ENCODE data around the gene PRF1. TPM values are rescaled to one million over a fixed set of nuclear protein-coding genes. Genes with fewer than 3 reads are reported as not detected.
"Not testable (repeated sequence)": the region's sequence is repeated elsewhere in the genome, so short reads cannot be mapped to it uniquely, and the experiment has no call there.

PRF1 gene
- total RNA-seq, 1 donor from 2014 or later: 3.2 TPM

- intact Hi-C loops (cut with micrococcal nuclease): no loop called here
- ATAC-seq (no peak), DNase-seq (no peak)
Measured at GRCh38 chr10:70619271-70620019, 16.9 kb upstream of the PRF1 start.

- DNase-seq: no peak
- no peak for ATAC-seq
- intact Hi-C loops (cut with micrococcal nuclease): no loop called here
Measured at GRCh38 chr10:70618663-70619062, 16.1 kb upstream of the PRF1 start.

- intact Hi-C loops (cut with micrococcal nuclease): no loop called here
- peak; percentile 47 for DNase-seq
- ATAC-seq: peak; percentile 50
Measured at GRCh38 chr10:70617798-70618568, 15.4 kb upstream of the PRF1 start.

GRCh38 chr10:70616761-70617160 lies 14.2 kb upstream of the PRF1 start:
- intact Hi-C loops (cut with micrococcal nuclease): no loop called here
- DNase-seq: no peak
- ATAC-seq: no peak

GRCh38 chr10:70615784-70616522 lies 13.4 kb upstream of the PRF1 start:
- DNase-seq: no peak
- intact Hi-C loops (cut with micrococcal nuclease): no loop called here
- ATAC-seq: no peak

GRCh38 chr10:70615211-70615610 lies 12.7 kb upstream of the PRF1 start:
- intact Hi-C loops (cut with micrococcal nuclease): no loop called here
- DNase-seq (no peak), ATAC-seq (no peak)

- ATAC-seq; intact Hi-C loops (cut with micrococcal nuclease); DNase-seq: not testable (repeated sequence)
Measured at GRCh38 chr10:70614364-70614763, 11.8 kb upstream of the PRF1 start.

GRCh38 chr10:70613941-70614340 lies 11.4 kb upstream of the PRF1 start:
- ATAC-seq (no peak), DNase-seq (no peak)
- intact Hi-C loops (cut with micrococcal nuclease): no loop called here

GRCh38 chr10:70607936-70608335 lies 5.4 kb upstream of the PRF1 start:
- no peak for DNase-seq
- no peak for ATAC-seq
- intact Hi-C loops (cut with micrococcal nuclease): no loop called here

- no peak for ATAC-seq
- intact Hi-C loops (cut with micrococcal nuclease): no loop called here
Measured at GRCh38 chr10:70605161-70605560, 2.6 kb upstream of the PRF1 start.

GRCh38 chr10:70604106-70604505 lies 1.6 kb upstream of the PRF1 start:
- DNase-seq: no peak
- intact Hi-C loops (cut with micrococcal nuclease): no loop called here
- ATAC-seq: no peak

More at GRCh38 chr10:70605161-70605560, 2.6 kb upstream of the PRF1 start:
- no peak for DNase-seq

GRCh38 chr10:70603449-70603801 lies 884 bp upstream of the PRF1 start:
- intact Hi-C loops (cut with micrococcal nuclease): no loop called here
- ATAC-seq (peak; percentile 38), DNase-seq (no peak)

- ATAC-seq (no peak), DNase-seq (no peak)
- intact Hi-C loops (cut with micrococcal nuclease): no loop called here
Measured at GRCh38 chr10:70601746-70602145, 795 bp downstream of the PRF1 start.

GRCh38 chr10:70600512-70601395 lies 1.8 kb downstream of the PRF1 start:
- no peak for DNase-seq
- intact Hi-C loops (cut with micrococcal nuclease): no loop called here

GRCh38 chr10:70599791-70600190 lies 2.8 kb downstream of the PRF1 start:
- ATAC-seq (no peak), DNase-seq (no peak)
- intact Hi-C loops (cut with micrococcal nuclease): no loop called here

More at GRCh38 chr10:70600512-70601395, 1.8 kb downstream of the PRF1 start:
- no peak for ATAC-seq

- DNase-seq: no peak
- ATAC-seq: no peak
- intact Hi-C loops (cut with micrococcal nuclease): no loop called here
Measured at GRCh38 chr10:70599319-70599718, 3.2 kb downstream of the PRF1 start.

- intact Hi-C loops (cut with micrococcal nuclease): no loop called here
- DNase-seq: no peak
- ATAC-seq: no peak
Measured at GRCh38 chr10:70598857-70599295, 3.7 kb downstream of the PRF1 start.

- DNase-seq (no peak), ATAC-seq (no peak)
- intact Hi-C loops (cut with micrococcal nuclease): no loop called here
Measured at GRCh38 chr10:70597856-70598815, 4.4 kb downstream of the PRF1 start.
